Skeletal muscle cell (primary cell): ENCODE data around the gene UQCC2.
A peak's percentile ranks its signal among the peaks of the same experiment; 100 is the strongest.

ENCODE experiments used
- DNase-seq: peaks from one replicate; pipeline ENCODE4 v3.0.0-alpha.2; 2010; ENCODE audit warnings: low read depth
- H3K4me3 ChIP-seq: 2 replicates; pipeline ENCODE4 v1.5.1; 2011; ENCODE audit warnings: low read depth, mild to moderate bottlenecking, control low read depth, low read length, moderate library complexity

The UQCC2 gene

DNA sequence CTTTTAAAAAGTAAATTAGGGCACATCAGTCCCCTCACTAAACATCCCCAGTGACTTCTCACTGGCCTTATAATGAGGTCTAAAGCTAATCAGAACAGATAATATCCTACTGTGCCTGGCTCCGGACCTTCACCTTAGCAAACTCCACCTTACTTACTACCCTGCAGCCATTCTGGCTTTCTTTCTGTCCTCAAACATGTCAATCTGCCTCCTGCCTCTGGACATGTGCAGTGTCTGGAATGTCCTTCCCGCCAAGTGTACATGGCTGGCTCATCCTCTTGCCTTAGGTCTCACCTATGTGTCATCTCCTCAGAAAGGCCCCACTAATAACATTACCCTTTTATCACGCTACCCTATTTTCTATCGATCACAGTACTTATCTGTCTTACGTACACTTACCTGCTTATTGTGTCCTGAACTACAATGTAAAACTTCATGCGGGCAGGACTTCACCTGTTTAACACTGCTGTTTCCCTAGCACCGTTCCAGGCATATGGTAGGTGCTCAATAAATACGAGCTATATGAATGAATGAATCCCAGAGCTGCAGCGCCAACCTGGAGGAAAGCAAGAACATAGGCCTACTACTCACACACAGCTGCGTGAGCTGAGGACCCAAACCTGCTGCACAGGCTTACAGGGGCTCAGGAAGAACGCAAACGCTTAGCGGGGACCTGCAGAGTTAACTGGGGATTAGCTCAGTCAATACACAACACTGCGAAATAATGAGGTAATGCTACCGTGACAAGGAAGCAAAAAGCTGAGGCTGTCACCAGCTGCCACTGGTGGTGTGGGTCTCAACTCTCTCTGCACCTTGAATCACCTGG is 991 bp downstream of the UQCC2 start:
- DNase-seq: no peak
- H3K4me3 ChIP-seq: peak overlapping the region; percentile 96

GRCh38 chr6:33709605-33710295 is 1.8 kb downstream of the UQCC2 start:
- DNase-seq: no peak
- H3K4me3 ChIP-seq: no peak overlapping the region

- no peak for DNase-seq
- no peak overlapping the region for H3K4me3 ChIP-seq
Observed at GRCh38 chr6:33708516-33709204, 2.8 kb downstream of the UQCC2 start.

DNA sequence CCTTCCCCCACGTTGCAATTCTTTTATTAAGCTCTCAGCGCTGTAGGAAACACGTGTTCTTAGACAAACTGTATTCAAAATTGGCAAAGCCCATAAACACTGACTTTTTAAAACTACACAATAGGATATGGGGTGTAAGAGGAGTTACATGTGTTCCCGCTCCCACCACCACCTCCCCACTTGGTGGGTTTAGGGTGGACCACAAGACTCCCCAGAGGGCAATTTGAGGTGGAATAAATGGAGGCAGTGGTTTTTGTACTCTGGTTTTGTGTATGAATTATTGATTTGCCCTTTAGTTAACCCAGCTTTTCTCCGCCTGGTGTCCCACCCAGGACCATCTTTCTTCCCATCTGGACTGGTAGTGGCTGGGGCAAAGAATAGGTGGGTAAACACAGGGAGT is 3.7 kb downstream of the UQCC2 start:
- H3K4me3 ChIP-seq: no peak overlapping the region
- no peak for DNase-seq

GRCh38 chr6:33705955-33706725 is 5.4 kb downstream of the UQCC2 start:
- no peak for DNase-seq

GRCh38 chr6:33705268-33705885 is 6.1 kb downstream of the UQCC2 start:
- no peak overlapping the region for H3K4me3 ChIP-seq
- DNase-seq: no peak

More at GRCh38 chr6:33705955-33706725, 5.4 kb downstream of the UQCC2 start:
- H3K4me3 ChIP-seq: no peak overlapping the region

DNA sequence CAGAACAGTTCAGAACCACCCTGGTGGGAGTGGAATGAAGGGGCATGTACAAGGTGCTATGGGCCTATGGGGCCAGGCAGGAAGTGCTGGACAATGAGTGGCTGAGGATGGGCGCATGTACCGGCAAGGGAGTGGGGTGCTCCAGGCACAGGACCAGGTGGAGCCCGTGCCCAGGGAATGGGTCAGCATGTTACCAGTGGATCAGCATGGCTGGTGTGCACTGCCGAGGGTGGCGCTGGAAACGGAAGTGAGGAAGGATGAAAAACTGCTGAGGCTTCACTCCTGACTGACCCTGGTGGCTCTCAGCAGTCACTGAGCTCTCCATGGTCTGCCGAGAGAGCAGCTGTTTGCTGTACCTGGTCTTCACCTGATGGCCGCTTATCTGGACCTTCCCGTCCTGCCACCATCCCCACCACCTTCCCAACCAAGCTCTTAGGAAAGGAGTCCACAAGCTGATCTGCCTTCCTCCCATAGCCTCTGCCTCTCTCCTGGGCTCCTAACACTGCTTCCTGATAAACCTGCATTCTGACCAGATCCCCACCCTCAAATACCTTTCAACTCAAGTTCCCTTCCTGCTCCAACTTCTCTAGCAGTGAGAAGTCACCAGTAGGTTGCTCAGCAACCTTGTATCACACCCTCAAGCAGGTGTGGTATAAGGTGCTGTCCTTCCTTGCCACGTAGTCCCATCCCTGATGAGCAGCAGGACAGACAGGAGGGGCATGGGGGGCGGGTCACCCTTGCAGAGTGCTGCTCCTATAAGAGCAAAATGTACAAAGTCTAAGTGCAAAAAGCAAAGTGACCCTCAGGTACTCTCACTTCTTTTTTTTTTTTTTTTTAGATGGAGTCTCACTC is 7.1 kb downstream of the UQCC2 start:
- no peak for DNase-seq
- H3K4me3 ChIP-seq: no peak overlapping the region

DNA sequence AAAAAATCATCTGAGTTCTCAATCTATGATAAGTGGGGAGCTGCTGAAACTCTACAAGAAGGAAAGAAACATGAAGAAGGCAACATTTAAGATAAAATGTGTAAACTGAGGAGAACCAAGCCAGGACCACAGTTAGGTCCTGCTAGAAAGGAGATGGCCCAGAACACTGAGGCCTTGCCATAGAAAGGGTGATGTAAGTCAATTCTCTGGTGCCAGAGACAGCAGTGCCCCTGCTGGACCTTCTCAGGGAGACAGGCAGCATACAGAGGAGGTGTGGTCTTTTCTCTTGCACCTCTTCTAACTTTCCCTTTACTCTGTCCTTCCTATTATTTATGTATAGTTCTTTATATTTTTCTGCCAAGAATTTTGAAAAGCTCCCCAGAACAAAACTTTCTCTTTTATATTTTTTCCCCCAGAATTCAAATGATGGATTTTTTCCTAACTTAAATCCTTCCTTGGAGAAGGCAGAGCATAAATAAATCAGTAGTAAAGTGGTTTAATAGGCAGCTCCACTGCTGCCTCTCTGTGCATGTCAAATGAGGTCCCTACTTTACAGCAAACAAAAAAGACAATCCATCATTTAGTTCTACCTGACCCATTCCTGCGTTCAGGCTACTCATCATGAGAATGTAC is 9.0 kb downstream of the UQCC2 start:
- H3K4me3 ChIP-seq: no peak overlapping the region
- no peak for DNase-seq

DNA sequence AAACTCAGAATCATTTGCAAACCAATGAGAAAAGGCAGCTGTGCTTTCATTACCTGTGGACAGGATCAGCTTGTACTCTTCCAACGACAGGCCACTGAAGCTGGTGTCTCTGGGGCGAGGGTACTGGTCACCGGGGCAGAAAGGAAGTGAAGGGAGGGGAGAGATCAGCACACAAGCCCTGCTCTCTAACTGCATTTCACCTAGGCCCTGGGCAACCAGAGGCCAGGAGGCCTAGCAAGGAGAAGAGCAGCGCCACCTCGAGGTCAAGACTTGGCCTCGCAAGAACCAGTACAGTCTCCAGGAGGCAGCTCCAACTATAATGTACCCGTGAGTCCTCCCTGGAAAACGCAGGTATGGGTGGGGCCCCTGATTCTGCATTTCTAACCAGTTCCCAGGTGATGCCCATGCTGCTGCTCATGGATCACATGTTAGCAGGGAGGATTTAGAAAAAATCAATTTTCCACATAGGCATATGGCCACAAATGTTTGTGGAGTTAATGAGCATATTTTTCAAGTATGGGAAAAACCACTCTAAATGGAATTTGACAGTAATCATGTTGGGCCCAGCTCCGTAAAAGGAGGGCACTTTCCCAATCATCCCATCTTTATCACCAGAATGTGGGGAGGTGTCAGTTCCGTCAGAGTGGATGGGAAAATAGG is 11.0 kb downstream of the UQCC2 start:
- DNase-seq: peak; percentile 23
- no peak overlapping the region for H3K4me3 ChIP-seq

GRCh38 chr6:33699739-33700138 is 11.8 kb downstream of the UQCC2 start:
- DNase-seq: no peak
- H3K4me3 ChIP-seq: no peak overlapping the region

DNA sequence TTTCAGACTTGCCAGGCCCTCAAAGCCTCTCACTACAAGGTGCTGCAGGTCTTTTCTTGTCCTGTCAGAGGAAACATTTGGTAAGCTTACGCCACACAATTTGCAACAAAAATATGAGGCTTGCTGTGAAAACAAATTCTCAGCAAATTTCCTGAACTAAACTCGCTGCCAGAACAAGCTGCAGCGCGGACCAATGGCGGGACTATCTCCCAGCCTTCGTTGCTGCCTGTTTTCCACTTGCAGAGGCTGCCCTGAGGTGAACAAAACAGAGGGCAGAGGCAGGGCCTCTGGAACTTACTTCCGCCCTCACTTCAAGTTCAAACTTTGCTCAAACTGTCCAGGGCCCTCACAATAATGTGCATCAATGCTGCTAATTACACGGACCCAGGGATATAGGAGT is 12.4 kb downstream of the UQCC2 start:
- DNase-seq: no peak
- no peak overlapping the region for H3K4me3 ChIP-seq

- no peak overlapping the region for H3K4me3 ChIP-seq
- no peak for DNase-seq
Observed at GRCh38 chr6:33698494-33698893, 13.0 kb downstream of the UQCC2 start.

DNA sequence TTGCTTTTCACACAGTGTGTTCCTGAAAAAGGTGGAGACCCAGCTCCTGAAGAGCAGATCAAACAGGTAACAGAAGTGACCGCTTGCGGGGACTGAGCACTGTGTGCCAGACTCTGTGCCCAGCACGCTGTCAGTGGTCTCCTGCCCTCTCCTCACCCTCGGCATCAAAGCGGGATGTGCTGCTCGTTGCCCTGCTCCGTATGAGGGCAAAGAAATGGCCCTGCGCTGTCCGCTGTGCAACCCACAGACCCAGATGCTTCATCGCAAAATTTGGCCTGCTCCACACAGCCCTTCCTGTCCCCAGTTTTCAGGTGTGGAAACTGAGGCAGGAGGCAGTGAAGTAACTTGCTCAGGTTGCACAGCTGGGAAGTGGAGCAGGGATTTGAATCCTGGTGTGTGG is 13.7 kb downstream of the UQCC2 start:
- DNase-seq: no peak
- no peak overlapping the region for H3K4me3 ChIP-seq

DNA sequence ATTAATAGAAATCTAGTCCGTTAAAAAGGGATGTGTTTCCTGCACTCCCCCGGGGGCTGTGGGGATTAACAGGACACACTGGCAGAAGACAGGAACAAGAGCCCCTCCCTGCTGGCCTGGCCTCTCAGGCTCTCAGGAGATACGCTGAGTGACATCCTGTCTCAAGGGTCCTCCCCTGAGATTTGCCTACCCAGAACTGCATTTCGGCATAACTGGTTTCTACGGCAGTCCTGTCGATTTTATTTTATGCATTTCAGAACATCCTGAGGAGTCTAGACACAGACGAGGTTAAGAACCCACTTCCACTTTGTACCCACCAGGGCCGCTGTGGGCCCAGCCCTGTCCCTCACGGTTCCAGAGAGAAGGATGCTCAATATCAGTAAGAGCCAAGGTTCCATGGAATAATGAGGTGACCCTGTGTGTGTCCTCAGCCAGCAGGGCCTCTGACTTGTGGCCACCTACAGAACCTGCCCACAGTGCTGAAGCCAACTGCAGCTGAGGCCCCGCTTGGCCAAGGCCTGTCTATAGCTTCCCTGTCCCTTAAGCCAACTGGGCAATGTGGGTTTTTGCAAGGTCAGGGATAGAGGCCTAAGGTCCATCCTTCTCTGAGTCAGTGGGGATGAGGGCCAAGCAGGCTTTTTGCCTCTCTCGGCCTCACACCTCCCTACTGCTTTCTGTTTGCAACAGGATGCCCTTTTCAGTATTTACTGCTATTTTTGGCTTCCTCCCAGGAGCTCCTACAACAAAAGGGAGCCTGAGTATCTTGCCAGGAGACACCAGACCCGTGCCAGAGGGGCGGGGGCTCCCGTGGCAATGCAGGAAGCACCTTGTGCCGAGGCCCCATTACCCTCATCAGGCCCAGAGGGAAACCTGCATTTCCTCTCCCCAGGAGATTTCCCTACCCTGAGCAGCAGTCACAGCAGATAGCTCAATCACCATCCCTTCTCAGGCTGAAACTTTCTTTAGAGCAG is 14.7 kb downstream of the UQCC2 start:
- DNase-seq: no peak
- H3K4me3 ChIP-seq: no peak overlapping the region

GRCh38 chr6:33696076-33696475 is 15.4 kb downstream of the UQCC2 start:
- H3K4me3 ChIP-seq: no peak overlapping the region
- DNase-seq: no peak

GRCh38 chr6:33695451-33695887 is 16.0 kb downstream of the UQCC2 start:
- H3K4me3 ChIP-seq: no peak overlapping the region

More at GRCh38 chr6:33695451-33695887, 16.0 kb downstream of the UQCC2 start:
- no peak for DNase-seq
